Fibroblast of villous mesenchyme (primary cell): ENCODE data around the gene CPNE6. TPM values are rescaled to one million over a fixed set of nuclear protein-coding genes. Genes with fewer than 3 reads are reported as not detected.

Source experiments
- DNase-seq: peaks from one replicate; pipeline ENCODE4 v3.0.0-alpha.2; 2010; ENCODE audit warnings: low read depth
- H3K4me3 ChIP-seq: 2 replicates; pipeline ENCODE4 v1.5.1; 2011; ENCODE audit warnings: low read depth, mild to moderate bottlenecking, low read length
- total RNA-seq: library from RNA; depleted of rRNA; stranded (reverse); fragments of >200 nt; gene quantifications from 2 replicates; pipeline ENCODE4 v1.2.3, GENCODE V29; 2012
- TF ChIP-seq, protein P1 (sequence below): IDR thresholded peaks from 2 replicates; pipeline ENCODE4 v1.5.1; 2012; ENCODE audit warnings: low read depth, mild to moderate bottlenecking, low read length; ENCODE audit not compliant: insufficient read depth

Gene CPNE6
- total RNA-seq, 1 donor = not detected

- TF ChIP-seq, protein P1, sequence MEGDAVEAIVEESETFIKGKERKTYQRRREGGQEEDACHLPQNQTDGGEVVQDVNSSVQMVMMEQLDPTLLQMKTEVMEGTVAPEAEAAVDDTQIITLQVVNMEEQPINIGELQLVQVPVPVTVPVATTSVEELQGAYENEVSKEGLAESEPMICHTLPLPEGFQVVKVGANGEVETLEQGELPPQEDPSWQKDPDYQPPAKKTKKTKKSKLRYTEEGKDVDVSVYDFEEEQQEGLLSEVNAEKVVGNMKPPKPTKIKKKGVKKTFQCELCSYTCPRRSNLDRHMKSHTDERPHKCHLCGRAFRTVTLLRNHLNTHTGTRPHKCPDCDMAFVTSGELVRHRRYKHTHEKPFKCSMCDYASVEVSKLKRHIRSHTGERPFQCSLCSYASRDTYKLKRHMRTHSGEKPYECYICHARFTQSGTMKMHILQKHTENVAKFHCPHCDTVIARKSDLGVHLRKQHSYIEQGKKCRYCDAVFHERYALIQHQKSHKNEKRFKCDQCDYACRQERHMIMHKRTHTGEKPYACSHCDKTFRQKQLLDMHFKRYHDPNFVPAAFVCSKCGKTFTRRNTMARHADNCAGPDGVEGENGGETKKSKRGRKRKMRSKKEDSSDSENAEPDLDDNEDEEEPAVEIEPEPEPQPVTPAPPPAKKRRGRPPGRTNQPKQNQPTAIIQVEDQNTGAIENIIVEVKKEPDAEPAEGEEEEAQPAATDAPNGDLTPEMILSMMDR = no peak
- H3K4me3 ChIP-seq = no peak overlapping the region
- DNase-seq = no peak
Observed at GRCh38 chr14:24072436-24072835, 1.1 kb downstream of the CPNE6 start.

GRCh38 chr14:24072881-24073877 is 1.8 kb downstream of the CPNE6 start:
- no peak overlapping the region for H3K4me3 ChIP-seq
- TF ChIP-seq, protein P1 = no peak

DNA sequence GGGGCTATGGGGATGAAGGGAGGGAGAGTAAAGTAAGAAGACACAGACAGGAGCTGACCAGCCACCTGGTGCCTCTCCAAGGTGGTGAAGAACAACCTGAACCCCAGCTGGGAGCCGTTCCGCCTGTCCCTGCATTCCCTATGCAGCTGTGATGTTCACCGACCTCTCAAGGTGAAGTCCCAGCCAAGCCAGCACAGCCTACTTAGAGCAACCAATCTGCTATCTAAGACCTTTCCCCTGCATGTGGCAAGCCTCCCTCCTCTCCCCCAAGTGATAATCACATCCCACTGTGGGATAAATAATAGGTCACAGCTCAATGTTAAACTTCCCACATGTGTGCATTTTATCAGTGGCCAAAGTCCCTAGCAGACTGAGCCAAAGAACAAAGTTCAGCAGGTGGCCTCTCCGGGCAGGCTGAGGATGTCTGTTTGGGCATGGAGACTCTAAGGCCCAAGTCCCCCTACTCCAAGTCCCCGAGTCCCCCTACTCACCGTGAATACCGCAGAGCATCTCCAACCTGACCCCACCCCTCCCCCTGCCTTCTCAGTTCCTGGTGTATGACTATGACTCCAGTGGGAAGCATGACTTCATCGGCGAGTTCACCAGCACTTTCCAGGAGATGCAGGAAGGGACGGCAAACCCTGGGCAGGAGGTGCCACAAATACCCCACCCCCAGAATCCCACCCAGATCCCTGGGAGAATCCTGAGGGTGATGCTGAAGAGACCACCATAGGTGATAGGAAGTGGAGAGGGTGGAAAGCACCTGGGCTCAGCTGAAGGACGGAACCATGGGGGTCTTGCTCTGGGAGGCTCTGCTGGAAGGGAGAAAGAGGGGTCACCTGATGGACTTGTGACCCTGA is 3.5 kb downstream of the CPNE6 start:
- TF ChIP-seq, protein P1 = no peak
- H3K4me3 ChIP-seq = no peak overlapping the region
- DNase-seq = no peak

More at GRCh38 chr14:24072881-24073877, 1.8 kb downstream of the CPNE6 start:
- no peak for DNase-seq

- DNase-seq = no peak
- H3K4me3 ChIP-seq = no peak overlapping the region
- TF ChIP-seq, protein P1 = no peak
Observed at GRCh38 chr14:24075485-24076301, 4.3 kb downstream of the CPNE6 start.

GRCh38 chr14:24076302-24076601 is 4.9 kb downstream of the CPNE6 start:
- TF ChIP-seq, protein P1 = no peak
- no peak for DNase-seq
- H3K4me3 ChIP-seq = no peak overlapping the region

DNA sequence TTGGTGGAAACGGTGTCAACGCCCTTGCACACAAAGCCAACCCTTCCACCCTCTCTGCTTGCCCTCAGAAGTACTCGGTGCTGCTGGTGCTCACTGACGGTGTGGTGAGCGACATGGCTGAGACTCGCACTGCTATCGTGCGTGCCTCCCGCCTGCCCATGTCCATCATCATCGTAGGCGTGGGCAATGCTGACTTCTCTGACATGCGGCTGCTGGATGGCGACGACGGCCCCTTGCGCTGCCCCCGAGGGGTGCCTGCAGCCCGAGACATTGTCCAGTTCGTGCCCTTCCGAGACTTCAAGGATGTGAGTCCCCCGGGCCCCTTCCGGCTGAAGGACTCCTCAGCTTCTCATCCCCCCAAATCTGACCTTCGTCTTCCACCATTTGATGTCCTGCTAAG is 5.7 kb downstream of the CPNE6 start:
- DNase-seq = no peak
- TF ChIP-seq, protein P1 = no peak
- H3K4me3 ChIP-seq = no peak overlapping the region
